Panc1 (cell line): Measurements from ENCODE around the gene DGCR8. TPM values are rescaled to one million over a fixed set of nuclear protein-coding genes. Genes with fewer than 3 reads are reported as not detected.

Experiments used
- ATAC-seq: fragments of 200-7000 bp; cut with Tn5 transposase; 2 replicates; pipeline ENCODE4 v1.9.1; 2020; ENCODE audit warnings: mild to moderate bottlenecking, moderate library complexity
- BruUV-seq: library from RNA; stranded (reverse); fragments of 400-500 nt; replicated peaks from 2 replicates; lab custom pipeline; 2021; lab: Mats Ljungman, UMichigan
- CTCF ChIA-PET: fragments of 300-600 bp; sonication (Branson Sonifier 250); formaldehyde crosslinking; loops from one replicate; lab custom pipeline; 2022; ENCODE audit warnings: antibody characterized with exemption; lab: Charles Lee
- POLR2A ChIA-PET: fragments of 300-600 bp; sonication (Branson Sonifier 250); formaldehyde crosslinking; loops from one replicate; lab custom pipeline; 2022; ENCODE audit warnings: antibody characterized with exemption; lab: Charles Lee
- DNase-seq: peaks from one replicate; pipeline ENCODE4 v3.0.0-alpha.2; 2010; ENCODE audit warnings: low read depth, low spot score
- H3K27ac ChIP-seq: 2 replicates; pipeline ENCODE4 v1.5.1; 2011; ENCODE audit warnings: mild to moderate bottlenecking, low read length, inconsistent platforms
- H3K27me3 ChIP-seq: fragments of 200-500 bp; sonication (Bioruptor generic); 2 replicates; pipeline ENCODE4 v1.6.0; 2014; ENCODE audit warnings: low read length, inconsistent platforms; ENCODE audit not compliant: control insufficient read depth, insufficient read depth
- H3K36me3 ChIP-seq: fragments of 200-500 bp; sonication (Bioruptor generic); 2 replicates; pipeline ENCODE4 v1.5.1; 2014; ENCODE audit warnings: inconsistent platforms, mild to moderate bottlenecking, low read length, moderate library complexity; ENCODE audit not compliant: control insufficient read depth, insufficient read depth
- H3K4me1 ChIP-seq: 2 replicates; pipeline ENCODE4 v1.5.1; 2011; ENCODE audit warnings: inconsistent platforms, mild to moderate bottlenecking, low read length, moderate library complexity; ENCODE audit not compliant: control insufficient read depth, insufficient read depth
- H3K4me3 ChIP-seq, 2 experiments: 2 replicates each; pipeline ENCODE4 v1.5.1; 2011 to 2012; ENCODE audit warnings: low read depth in 2 of 2, low read length in 2 of 2, mild to moderate bottlenecking in 2 of 2, inconsistent platforms in 1 of 2, moderate library complexity in 1 of 2
- H3K9me3 ChIP-seq: fragments of 200-500 bp; sonication (Bioruptor generic); 2 replicates; pipeline ENCODE4 v1.5.1; 2014; ENCODE audit warnings: low read depth, mild to moderate bottlenecking, inconsistent platforms, low read length, moderate library complexity; ENCODE audit not compliant: control insufficient read depth, insufficient read depth
- CTCF ChIP-seq: fragments of 450-650 bp; IDR thresholded peaks from 2 replicates; pipeline ENCODE4 v1.5.1; 2017; ENCODE audit warnings: mild to moderate bottlenecking
- POLR2AphosphoS5 ChIP-seq: IDR thresholded peaks from 2 replicates; pipeline ENCODE4 v1.6.1; 2012; ENCODE audit warnings: mild to moderate bottlenecking, low read depth, low read length, moderate library complexity
- REST ChIP-seq, 2 experiments: IDR thresholded peaks; 2 replicates each; pipeline ENCODE4 v1.6.1; 2011 to 2012; ENCODE audit warnings: low read depth in 2 of 2, control low read depth in 1 of 2, low read length in 1 of 2, mild to moderate bottlenecking in 1 of 2, moderate library complexity in 1 of 2; ENCODE audit not compliant: insufficient read depth in 1 of 2
- SIN3A ChIP-seq: IDR thresholded peaks from 2 replicates; pipeline ENCODE4 v1.6.1; 2012; ENCODE audit warnings: low read depth, mild to moderate bottlenecking, low read length, moderate library complexity, borderline replicate concordance; ENCODE audit not compliant: insufficient read depth
- TCF7L2 ChIP-seq: IDR thresholded peaks from 2 replicates; pipeline ENCODE4 v1.6.1; 2011; ENCODE audit warnings: mild to moderate bottlenecking, low read depth, low read length, inconsistent platforms
- in situ Hi-C: cut with HindIII; loops from 2 replicates; pipeline ENCODE4 v1.10.0; 2016; ENCODE audit warnings: low sequenced_read_pairs, low pct_unique_long_range_greater_than_20kb
- intact Hi-C: fragments of 100-400 bp; cut with micrococcal nuclease; formaldehyde crosslinking; loops from one replicate; pipeline ENCODE4 v1.10.0; 2022; ENCODE audit not compliant: unreplicated experiment
- total RNA-seq: library from RNA; stranded (reverse); gene quantifications from one replicate; pipeline ENCODE4 v1.2.1, GENCODE V29; 2021; ENCODE audit not compliant: unreplicated experiment

Gene DGCR8
- total RNA-seq, 1 experiment from 2014 or later, result 35.0 TPM

- intact Hi-C loops (no loop called here), in situ Hi-C loops (no loop called here)
- H3K27me3 ChIP-seq, result no peaks in the 10 kb centered on the region
- POLR2A ChIA-PET, result no interaction called here
- no peak overlapping the region for H3K27ac ChIP-seq
- CTCF ChIA-PET, result no interaction called here
- DNase-seq (no peak), ATAC-seq (no peak)
- H3K4me1 ChIP-seq, result peaks cover 19% of the 10 kb centered on the region
- peaks cover 15% of the 10 kb centered on the region for H3K36me3 ChIP-seq
- no peaks in the 10 kb centered on the region for H3K9me3 ChIP-seq
- TF ChIP-seq TCF7L2 (no peak), SIN3A (no peak), REST (IDR thresholded peaks at IDR 0.05; ENCODE audit: insufficient read depth in 1 of 2, low read depth in 2 of 2, low read length in 1 of 2) (no peak), POLR2AphosphoS5 (no peak), CTCF (no peak)
- no TSS peak for BruUV-seq
- H3K4me3 ChIP-seq, result no peak overlapping the region
These were observed 34.8 kb downstream of the DGCR8 start for GRCh38 chr22:20114506-20115475.

- in situ Hi-C loops, result no loop called here
- peak within 1 kb of the TSS; percentile 86 for H3K27ac ChIP-seq
- intact Hi-C loops, result no loop called here
- ChIA-PET POLR2A (no interaction called here), CTCF (no interaction called here)
- H3K27me3 ChIP-seq, result no peaks in the 10 kb centered on the region
- H3K4me1 ChIP-seq, result peaks cover 19% of the 10 kb centered on the region
- TF ChIP-seq SIN3A (no peak), POLR2AphosphoS5 (no peak), REST (IDR thresholded peaks at IDR 0.05; ENCODE audit: insufficient read depth in 1 of 2, low read depth in 2 of 2, low read length in 1 of 2) (no peak), CTCF (no peak), TCF7L2 (no peak)
- BruUV-seq, result no TSS peak
- peak within 1 kb of the TSS; percentile 74 to 86 for H3K4me3 ChIP-seq
- peaks cover 17% of the 10 kb centered on the region for H3K36me3 ChIP-seq
- no peaks in the 10 kb centered on the region for H3K9me3 ChIP-seq
- DNase-seq (no peak), ATAC-seq (no peak)
These were observed 35.8 kb downstream of the DGCR8 start, which contains the start of gene RANBP1 for GRCh38 chr22:20115691-20116375. Gene RANBP1, plus strand, starts transcription at chr22:20116104. Its CDS starts 81 bp downstream, at chr22:20116185.
